ENCODE results near the gene ITPA. TPM values are rescaled to one million over a fixed set of nuclear protein-coding genes. Genes with fewer than 3 reads are reported as not detected.

ITPA gene
- total RNA-seq, 2 donors from 2014 or later = 43.9 to 48.0 TPM

DNA sequence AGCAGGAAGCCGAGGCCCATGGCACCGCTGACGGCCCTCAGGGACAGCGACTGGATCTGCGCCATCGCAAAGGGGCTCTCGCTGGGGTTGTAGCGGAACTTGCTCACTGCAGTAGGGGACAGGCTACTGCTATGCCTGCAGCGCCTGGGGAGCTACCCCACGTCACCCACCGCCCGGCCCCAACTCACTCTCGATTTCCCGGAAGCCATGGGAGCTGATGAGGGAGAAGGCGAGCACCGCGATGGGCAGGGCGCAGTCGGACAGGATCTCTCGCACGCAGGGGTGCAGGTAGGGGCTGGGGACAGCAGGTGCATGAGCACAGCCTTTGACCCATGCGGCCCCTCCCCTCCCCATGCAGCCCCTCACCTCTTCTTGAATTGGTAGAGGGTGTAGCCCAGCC, 19.9 kb downstream of the ITPA start:
- no peak overlapping the region for H3K4me3 ChIP-seq
- H3K36me3 ChIP-seq = no peaks in the 10 kb centered on the region
- no peak for TF ChIP-seq POLR2AphosphoS5 (IDR thresholded peaks at IDR 0.05)
- no peak for TF ChIP-seq POLR2A (IDR thresholded peaks at IDR 0.05)
- no peak for TF ChIP-seq CTCF (IDR thresholded peaks at IDR 0.05)
- WGBS = 95% methylated on average over 19 of the region's 22 CpGs
- no peaks in the 10 kb centered on the region for H3K4me1 ChIP-seq (replicated peaks)
- H3K27me3 ChIP-seq (replicated peaks; ENCODE audit: insufficient read depth) = no peaks in the 10 kb centered on the region
- intact Hi-C loops (cut with DNase I) = no loop called here
- no peaks in the 10 kb centered on the region for H3K9me3 ChIP-seq
- H3K27ac ChIP-seq = no peak overlapping the region
- DNase-seq (ENCODE audit: low spot score) = no peak

GRCh38 chr20:3229798-3230197, 20.5 kb downstream of the ITPA start:
- Histone ChIP-seq H3K9me3 (no peaks in the 10 kb centered on the region), H3K4me1 (replicated peaks) (no peaks in the 10 kb centered on the region), H3K27me3 (replicated peaks; ENCODE audit: insufficient read depth) (no peaks in the 10 kb centered on the region), H3K27ac (no peak overlapping the region), H3K4me3 (no peak overlapping the region), H3K36me3 (no peaks in the 10 kb centered on the region)
- intact Hi-C loops (cut with DNase I) = no loop called here
- WGBS = 90% methylated on average over 14 of the region's 14 CpGs
- TF ChIP-seq POLR2A (IDR thresholded peaks at IDR 0.05) = no peak
- TF ChIP-seq CTCF (IDR thresholded peaks at IDR 0.05) = no peak
- no peak for TF ChIP-seq POLR2AphosphoS5 (IDR thresholded peaks at IDR 0.05)
- DNase-seq (ENCODE audit: low spot score) = no peak

GRCh38 chr20:3231116-3231515, 21.8 kb downstream of the ITPA start:
- Histone ChIP-seq H3K27me3 (replicated peaks; ENCODE audit: insufficient read depth) (no peaks in the 10 kb centered on the region), H3K27ac (no peak overlapping the region), H3K9me3 (no peaks in the 10 kb centered on the region), H3K4me1 (replicated peaks) (no peaks in the 10 kb centered on the region), H3K36me3 (no peaks in the 10 kb centered on the region), H3K4me3 (no peak overlapping the region)
- DNase-seq (ENCODE audit: low spot score) = no peak
- intact Hi-C loops (cut with DNase I) = no loop called here
- WGBS = 94% methylated on average over 21 of the region's 21 CpGs
- no peak for TF ChIP-seq CTCF (IDR thresholded peaks at IDR 0.05)
- TF ChIP-seq POLR2A (IDR thresholded peaks at IDR 0.05) = no peak
- no peak for TF ChIP-seq POLR2AphosphoS5 (IDR thresholded peaks at IDR 0.05)

- no peak overlapping the region for H3K27ac ChIP-seq
- intact Hi-C loops (cut with DNase I) = no loop called here
These were observed 22.7 kb downstream of the ITPA start for GRCh38 chr20:3231889-3232588.

More at GRCh38 chr20:3231889-3232588, 22.7 kb downstream of the ITPA start:
- TF ChIP-seq CTCF (IDR thresholded peaks at IDR 0.05) = no peak
- no peak for TF ChIP-seq POLR2AphosphoS5 (IDR thresholded peaks at IDR 0.05)
- no peak for TF ChIP-seq POLR2A (IDR thresholded peaks at IDR 0.05)
- no peaks in the 10 kb centered on the region for H3K4me1 ChIP-seq (replicated peaks)
- whole genome bisulfite sequencing = 93% methylated on average over 15 of the region's 15 CpGs
- no peaks in the 10 kb centered on the region for H3K27me3 ChIP-seq (replicated peaks; ENCODE audit: insufficient read depth)
- no peaks in the 10 kb centered on the region for H3K9me3 ChIP-seq
- no peaks in the 10 kb centered on the region for H3K36me3 ChIP-seq
- no peak overlapping the region for H3K4me3 ChIP-seq
- DNase-seq (ENCODE audit: low spot score) = no peak
